ENCODE data around the gene LTBP3.

LTBP3 gene

GRCh38 chr11:65559951-65560537 is 1.9 kb upstream of the LTBP3 start:
- Histone ChIP-seq H2AFZ (ENCODE audit: low read length) (no peak overlapping the region), H3K79me2 (ENCODE audit: insufficient read depth, low read length) (no peaks in the 10 kb centered on the region), H3K4me3 (ENCODE audit: low read length, poor library complexity, severe bottlenecking) (no peak overlapping the region), H3K36me3 (ENCODE audit: insufficient read depth, low read length) (no peaks in the 10 kb centered on the region), H3K4me1 (ENCODE audit: insufficient read depth, low read length, poor library complexity, severe bottlenecking) (peaks cover 8% of the 10 kb centered on the region), H3F3A (ENCODE audit: low read depth) (no peaks in the 10 kb centered on the region), H4K20me1 (ENCODE audit: insufficient read depth, low read length, poor library complexity, severe bottlenecking) (no peaks in the 10 kb centered on the region), H3K9ac (ENCODE audit: low read depth, low read length, poor library complexity, severe bottlenecking) (no peak overlapping the region), H3K27me3 (ENCODE audit: insufficient read depth, low read length, poor library complexity, severe bottlenecking) (no peaks in the 10 kb centered on the region), H3K9me2 (replicated peaks; ENCODE audit: low read depth, low read length) (no peaks in the 10 kb centered on the region), H3K4me2 (ENCODE audit: low read depth, low read length, poor library complexity, severe bottlenecking) (no peak overlapping the region), H3K9me3 (ENCODE audit: insufficient read depth, low read depth, low read length) (no peaks in the 10 kb centered on the region)
- TF ChIP-seq CTCF (conservative IDR thresholded peaks at IDR 0.05; ENCODE audit: low read length) (no peak), EZH2phosphoT487 (IDR thresholded peaks at IDR 0.05; ENCODE audit: borderline replicate concordance) (no peak)

- Histone ChIP-seq H3K9ac (ENCODE audit: low read depth, low read length, poor library complexity, severe bottlenecking) (no peak overlapping the region), H4K20me1 (ENCODE audit: insufficient read depth, low read length, poor library complexity, severe bottlenecking) (no peaks in the 10 kb centered on the region), H3K9me2 (replicated peaks; ENCODE audit: low read depth, low read length) (no peaks in the 10 kb centered on the region), H3F3A (ENCODE audit: low read depth) (no peaks in the 10 kb centered on the region), H2AFZ (ENCODE audit: low read length) (no peak overlapping the region), H3K79me2 (ENCODE audit: insufficient read depth, low read length) (no peaks in the 10 kb centered on the region), H3K4me2 (ENCODE audit: low read depth, low read length, poor library complexity, severe bottlenecking) (no peak overlapping the region), H3K4me3 (ENCODE audit: low read length, poor library complexity, severe bottlenecking) (no peak overlapping the region), H3K4me1 (ENCODE audit: insufficient read depth, low read length, poor library complexity, severe bottlenecking) (peaks cover 10% of the 10 kb centered on the region), H3K36me3 (ENCODE audit: insufficient read depth, low read length) (no peaks in the 10 kb centered on the region), H3K27me3 (ENCODE audit: insufficient read depth, low read length, poor library complexity, severe bottlenecking) (no peaks in the 10 kb centered on the region), H3K9me3 (ENCODE audit: insufficient read depth, low read depth, low read length) (no peaks in the 10 kb centered on the region)
- no peak for TF ChIP-seq EZH2phosphoT487 (IDR thresholded peaks at IDR 0.05; ENCODE audit: borderline replicate concordance)
- no peak for TF ChIP-seq CTCF (conservative IDR thresholded peaks at IDR 0.05; ENCODE audit: low read length)
Measured at GRCh38 chr11:65559535-65559934, 1.4 kb upstream of the LTBP3 start.

GRCh38 chr11:65558930-65559509 is 861 bp upstream of the LTBP3 start:
- Histone ChIP-seq H3K9me3 (ENCODE audit: insufficient read depth, low read depth, low read length) (no peaks in the 10 kb centered on the region), H3K9me2 (replicated peaks; ENCODE audit: low read depth, low read length) (no peaks in the 10 kb centered on the region), H3K27me3 (ENCODE audit: insufficient read depth, low read length, poor library complexity, severe bottlenecking) (no peaks in the 10 kb centered on the region), H3K36me3 (ENCODE audit: insufficient read depth, low read length) (no peaks in the 10 kb centered on the region), H4K20me1 (ENCODE audit: insufficient read depth, low read length, poor library complexity, severe bottlenecking) (no peaks in the 10 kb centered on the region), H3K79me2 (ENCODE audit: insufficient read depth, low read length) (no peaks in the 10 kb centered on the region), H3F3A (ENCODE audit: low read depth) (no peaks in the 10 kb centered on the region), H3K4me2 (ENCODE audit: low read depth, low read length, poor library complexity, severe bottlenecking) (no peak overlapping the region), H2AFZ (ENCODE audit: low read length) (no peak overlapping the region), H3K9ac (ENCODE audit: low read depth, low read length, poor library complexity, severe bottlenecking) (no peak overlapping the region), H3K4me3 (ENCODE audit: low read length, poor library complexity, severe bottlenecking) (no peak overlapping the region), H3K4me1 (ENCODE audit: insufficient read depth, low read length, poor library complexity, severe bottlenecking) (peaks cover 15% of the 10 kb centered on the region)
- TF ChIP-seq EZH2phosphoT487 (IDR thresholded peaks at IDR 0.05; ENCODE audit: borderline replicate concordance) = no peak
- no peak for TF ChIP-seq CTCF (conservative IDR thresholded peaks at IDR 0.05; ENCODE audit: low read length)
